HUES64 (cell line): ENCODE data around the gene EFNB2.

Source experiments
- H3K27ac ChIP-seq: 2 replicates; pipeline ENCODE4 v1.7.0; 2013; ENCODE audit warnings: low read depth, low read length, inconsistent platforms
- H3K27me3 ChIP-seq: 2 replicates; pipeline ENCODE4 v1.6.1; 2013; ENCODE audit warnings: mild to moderate bottlenecking, low read length; ENCODE audit not compliant: insufficient read depth
- H3K36me3 ChIP-seq: 2 replicates; pipeline ENCODE4 v1.6.1; 2013; ENCODE audit warnings: mild to moderate bottlenecking, low read length; ENCODE audit not compliant: insufficient read depth
- H3K4me1 ChIP-seq: 2 replicates; pipeline ENCODE4 v1.6.1; 2013; ENCODE audit warnings: mild to moderate bottlenecking, low read length, moderate library complexity; ENCODE audit not compliant: insufficient read depth
- H3K4me3 ChIP-seq: 2 replicates; pipeline ENCODE4 v1.5.1; 2013; ENCODE audit warnings: mild to moderate bottlenecking, low read length, moderate library complexity
- H3K9ac ChIP-seq: 2 replicates; pipeline ENCODE4 v1.6.1; 2013; ENCODE audit warnings: mild to moderate bottlenecking, low read depth, low read length
- H3K9me3 ChIP-seq: 2 replicates; pipeline ENCODE4 v1.6.1; 2013; ENCODE audit warnings: low read depth, low read length; ENCODE audit not compliant: insufficient read depth
- WGBS: fragments of 150-250, 120-280 bp; methylation state at CpG from one replicate; pipeline ENCODE4 v1.1.7; 2013; ENCODE audit warnings: missing lambda C conversion rate; 5-methylcytosine and 5-hydroxymethylcytosine counted together

EFNB2 gene

GRCh38 chr13:106507560-106508274 lies 27.7 kb downstream of the EFNB2 start:
- H3K9ac ChIP-seq, result peak overlapping the region; percentile 10; the same call in 1 of the 2 replicates
- peak overlapping the region; percentile 17; the same call in 1 of the 2 replicates for H3K27ac ChIP-seq
- H3K4me1 ChIP-seq, result peaks cover 21% of the 10 kb centered on the region
- peaks cover 54% of the 10 kb centered on the region; the same call in 1 of the 2 replicates for H3K36me3 ChIP-seq
- H3K9me3 ChIP-seq, result no peaks in the 10 kb centered on the region
- WGBS, result 76% methylated on average over 11 of the region's 11 CpGs
- no peaks in the 10 kb centered on the region for H3K27me3 ChIP-seq
- H3K4me3 ChIP-seq, result no peak overlapping the region

- peaks cover 18% of the 10 kb centered on the region for H3K4me1 ChIP-seq
- H3K27me3 ChIP-seq, result no peaks in the 10 kb centered on the region
- H3K4me3 ChIP-seq, result no peak overlapping the region
- H3K36me3 ChIP-seq, result peaks cover 54% of the 10 kb centered on the region; the same call in 1 of the 2 replicates
- WGBS, result 96% methylated on average over 2 of the region's 2 CpGs
- no peaks in the 10 kb centered on the region for H3K9me3 ChIP-seq
- H3K9ac ChIP-seq, result no peak overlapping the region
- no peak overlapping the region for H3K27ac ChIP-seq
Measured at GRCh38 chr13:106506286-106506685, 29.2 kb downstream of the EFNB2 start.

GRCh38 chr13:106505732-106506131 lies 29.7 kb downstream of the EFNB2 start:
- Histone ChIP-seq H3K27ac (no peak overlapping the region), H3K27me3 (no peaks in the 10 kb centered on the region), H3K9ac (no peak overlapping the region), H3K4me3 (no peak overlapping the region), H3K9me3 (no peaks in the 10 kb centered on the region), H3K4me1 (peaks cover 18% of the 10 kb centered on the region), H3K36me3 (peaks cover 57% of the 10 kb centered on the region; the same call in 1 of the 2 replicates)
- WGBS, result 94% methylated on average over 4 of the region's 4 CpGs

- peaks cover 18% of the 10 kb centered on the region for H3K4me1 ChIP-seq
- peaks cover 59% of the 10 kb centered on the region; the same call in 1 of the 2 replicates for H3K36me3 ChIP-seq
- H3K9me3 ChIP-seq, result no peaks in the 10 kb centered on the region
- H3K27ac ChIP-seq, result no peak overlapping the region
- no peak overlapping the region for H3K4me3 ChIP-seq
- H3K27me3 ChIP-seq, result no peaks in the 10 kb centered on the region
- no peak overlapping the region for H3K9ac ChIP-seq
- WGBS, result 93% methylated on average over 3 of the region's 4 CpGs
Measured at GRCh38 chr13:106505295-106505694, 30.2 kb downstream of the EFNB2 start.

- no peak overlapping the region for H3K27ac ChIP-seq
- no peaks in the 10 kb centered on the region for H3K9me3 ChIP-seq
- 95% methylated on average over 8 of the region's 9 CpGs for WGBS
- no peak overlapping the region for H3K9ac ChIP-seq
- H3K27me3 ChIP-seq, result no peaks in the 10 kb centered on the region
- H3K36me3 ChIP-seq, result peaks cover 48% of the 10 kb centered on the region; the same call in 1 of the 2 replicates
- peaks cover 24% of the 10 kb centered on the region for H3K4me1 ChIP-seq
- H3K4me3 ChIP-seq, result no peak overlapping the region
Measured at GRCh38 chr13:106503730-106504453, 31.6 kb downstream of the EFNB2 start.

- peaks cover 24% of the 10 kb centered on the region for H3K4me1 ChIP-seq
- H3K9ac ChIP-seq, result no peak overlapping the region
- WGBS, result 98% methylated on average over 4 of the region's 5 CpGs
- H3K27ac ChIP-seq, result no peak overlapping the region
- H3K4me3 ChIP-seq, result no peak overlapping the region
- no peaks in the 10 kb centered on the region for H3K9me3 ChIP-seq
- no peaks in the 10 kb centered on the region for H3K27me3 ChIP-seq
- H3K36me3 ChIP-seq, result peaks cover 44% of the 10 kb centered on the region; the same call in 1 of the 2 replicates
Measured at GRCh38 chr13:106503272-106503671, 32.2 kb downstream of the EFNB2 start.

- WGBS, result 94% methylated on average over 6 of the region's 6 CpGs
- Histone ChIP-seq H3K36me3 (peaks cover 29% of the 10 kb centered on the region), H3K4me3 (no peak overlapping the region)
Measured at GRCh38 chr13:106500445-106500844, 35.0 kb downstream of the EFNB2 start.

GRCh38 chr13:106499896-106500295 lies 35.6 kb downstream of the EFNB2 start:
- H3K27me3 ChIP-seq, result no peaks in the 10 kb centered on the region
- peaks cover 34% of the 10 kb centered on the region for H3K36me3 ChIP-seq
- no peak overlapping the region for H3K27ac ChIP-seq
- no peak overlapping the region for H3K9ac ChIP-seq
- H3K9me3 ChIP-seq, result no peaks in the 10 kb centered on the region
- no peak overlapping the region for H3K4me3 ChIP-seq
- H3K4me1 ChIP-seq, result peaks cover 42% of the 10 kb centered on the region
- WGBS, result 98% methylated on average over 4 of the region's 4 CpGs

More at GRCh38 chr13:106500445-106500844, 35.0 kb downstream of the EFNB2 start:
- no peak overlapping the region for H3K9ac ChIP-seq
- no peaks in the 10 kb centered on the region for H3K27me3 ChIP-seq
- H3K4me1 ChIP-seq, result peaks cover 42% of the 10 kb centered on the region
- H3K9me3 ChIP-seq, result no peaks in the 10 kb centered on the region
- no peak overlapping the region for H3K27ac ChIP-seq

- Histone ChIP-seq H3K27ac (no peak overlapping the region; the same call in 1 of the 2 replicates), H3K36me3 (peaks cover 37% of the 10 kb centered on the region)
Measured at GRCh38 chr13:106499113-106499512, 36.3 kb downstream of the EFNB2 start.

GRCh38 chr13:106498571-106498970 lies 36.9 kb downstream of the EFNB2 start:
- H3K36me3 ChIP-seq, result peaks cover 40% of the 10 kb centered on the region
- H3K9me3 ChIP-seq, result no peaks in the 10 kb centered on the region
- no peak overlapping the region for H3K9ac ChIP-seq
- no peak overlapping the region for H3K4me3 ChIP-seq
- 7% methylated on average over 1 of the region's 1 CpG for WGBS
- no peak overlapping the region for H3K27ac ChIP-seq
- peaks cover 42% of the 10 kb centered on the region for H3K4me1 ChIP-seq
- no peaks in the 10 kb centered on the region for H3K27me3 ChIP-seq

More at GRCh38 chr13:106499113-106499512, 36.3 kb downstream of the EFNB2 start:
- no peak overlapping the region for H3K4me3 ChIP-seq
- 90% methylated on average over 1 of the region's 2 CpGs for WGBS
- H3K4me1 ChIP-seq, result peaks cover 42% of the 10 kb centered on the region
- H3K9ac ChIP-seq, result no peak overlapping the region
- no peaks in the 10 kb centered on the region for H3K27me3 ChIP-seq
- no peaks in the 10 kb centered on the region for H3K9me3 ChIP-seq

GRCh38 chr13:106498158-106498557 lies 37.3 kb downstream of the EFNB2 start:
- Histone ChIP-seq H3K36me3 (peaks cover 44% of the 10 kb centered on the region), H3K27ac (0 out of 2 replicates have a peak overlapping the region, but pooled peaks have one; percentile 32), H3K4me1 (peaks cover 42% of the 10 kb centered on the region), H3K4me3 (no peak overlapping the region), H3K27me3 (no peaks in the 10 kb centered on the region), H3K9ac (no peak overlapping the region), H3K9me3 (no peaks in the 10 kb centered on the region)
- WGBS, result 49% methylated on average over 1 of the region's 3 CpGs
